PC-3 (cell line): ENCODE results near the gene DROSHA. TPM values are rescaled to one million over a fixed set of nuclear protein-coding genes. Genes with fewer than 3 reads are reported as not detected.

ENCODE experiments used
- ATAC-seq: fragments of 200-7000 bp; cut with Tn5 transposase; 2 replicates; pipeline ENCODE4 v1.9.1; 2020; ENCODE audit warnings: mild to moderate bottlenecking, moderate library complexity
- BruUV-seq: library from RNA; stranded (reverse); fragments of 400-500 nt; replicated peaks from 2 replicates; lab custom pipeline; 2021; lab: Mats Ljungman, UMichigan
- CTCF ChIA-PET: fragments of 300-600 bp; sonication (Branson Sonifier 250); formaldehyde crosslinking; loops from one replicate; lab custom pipeline; 2022; ENCODE audit warnings: antibody characterized with exemption; lab: Charles Lee
- POLR2A ChIA-PET: fragments of 300-600 bp; sonication (Branson Sonifier 250); formaldehyde crosslinking; loops from one replicate; lab custom pipeline; 2022; ENCODE audit warnings: antibody characterized with exemption; ENCODE audit not compliant: unreplicated experiment; lab: Charles Lee
- DNase-seq: peaks from one replicate; pipeline ENCODE4 v3.0.0-alpha.2; 2015
- H2AFZ ChIP-seq: fragments of 300-600 bp; sonication (generic); 2 replicates; pipeline ENCODE4 v1.6.0; 2016; ENCODE audit warnings: antibody characterized with exemption, low read length
- H3F3A ChIP-seq: fragments of 300-600 bp; sonication (generic); one replicate; pipeline ENCODE4 v1.6.0; 2017; ENCODE audit warnings: antibody characterized with exemption, low read length, control low read depth, mild to moderate bottlenecking; ENCODE audit not compliant: unreplicated experiment
- H3K27ac ChIP-seq: fragments of 300-600 bp; sonication (generic); 2 replicates; pipeline ENCODE4 v1.5.1; 2016; ENCODE audit warnings: mild to moderate bottlenecking, low read length
- H3K27me3 ChIP-seq: fragments of 300-600 bp; sonication (generic); 2 replicates; pipeline ENCODE4 v1.6.1; 2016; ENCODE audit warnings: low read length, mixed read lengths
- H3K36me3 ChIP-seq: fragments of 300-600 bp; sonication (generic); 2 replicates; pipeline ENCODE4 v1.6.1; 2016; ENCODE audit warnings: low read depth, mixed run types, low read length, mixed read lengths
- H3K4me1 ChIP-seq: fragments of 300-600 bp; sonication (generic); 2 replicates; pipeline ENCODE4 v1.5.1; 2016; ENCODE audit warnings: low read length; ENCODE audit not compliant: insufficient read depth
- H3K4me2 ChIP-seq: fragments of 300-600 bp; sonication (generic); 2 replicates; pipeline ENCODE4 v1.6.0; 2016; ENCODE audit warnings: low read length
- H3K4me3 ChIP-seq: fragments of 300-600 bp; sonication (generic); 2 replicates; pipeline ENCODE4 v1.5.1; 2016; ENCODE audit warnings: mild to moderate bottlenecking, low read length, mixed read lengths
- H3K79me2 ChIP-seq: fragments of 300-600 bp; sonication (generic); 2 replicates; pipeline ENCODE4 v1.6.1; 2017; ENCODE audit warnings: low read length, mixed read lengths
- H3K9ac ChIP-seq: fragments of 300-600 bp; sonication (generic); 2 replicates; pipeline ENCODE4 v1.6.0; 2016; ENCODE audit warnings: mild to moderate bottlenecking, low read length
- H3K9me2 ChIP-seq: fragments of 300-600 bp; sonication (generic); replicated peaks from 2 replicates; pipeline ENCODE4 v1.6.1; 2016; ENCODE audit warnings: mixed run types, low read length, mixed read lengths
- H3K9me3 ChIP-seq: fragments of 300-600 bp; sonication (generic); 2 replicates; pipeline ENCODE4 v1.6.1; 2016; ENCODE audit warnings: low read length, mixed read lengths
- H4K20me1 ChIP-seq: fragments of 300-600 bp; sonication (generic); 2 replicates; pipeline ENCODE4 v1.6.1; 2016; ENCODE audit warnings: low read length, mixed read lengths
- EZH2 ChIP-seq: fragments of 300-600 bp; sonication (generic); IDR thresholded peaks from one replicate; pipeline ENCODE4 v1.6.1; 2017; ENCODE audit warnings: antibody characterized with exemption, mild to moderate bottlenecking, low read length; ENCODE audit not compliant: unreplicated experiment
- EZH2phosphoT487 ChIP-seq: fragments of 300-600 bp; sonication (generic); IDR thresholded peaks from 2 replicates; pipeline ENCODE4 v1.6.1; 2018; ENCODE audit warnings: mild to moderate bottlenecking, antibody characterized with exemption, low read length, borderline replicate concordance
- intact Hi-C: fragments of 100-400 bp; cut with micrococcal nuclease; formaldehyde crosslinking; loops from 2 replicates; pipeline ENCODE4 v1.9.0; 2023
- total RNA-seq: library from RNA; depleted of rRNA; stranded (reverse); fragments of >200 nt; gene quantifications from 2 replicates; pipeline ENCODE4 v1.2.3, GENCODE V29; 2014
- TF ChIP-seq, protein P1 (sequence below): fragments of 300-600 bp; sonication (generic); conservative IDR thresholded peaks from 2 replicates; pipeline ENCODE4 v1.5.1; 2017; ENCODE audit warnings: antibody characterized with exemption, low read depth, mild to moderate bottlenecking, low read length

The DROSHA gene
- total RNA-seq, 1 experiment from 2014 or later, result 60.7 TPM

DNA sequence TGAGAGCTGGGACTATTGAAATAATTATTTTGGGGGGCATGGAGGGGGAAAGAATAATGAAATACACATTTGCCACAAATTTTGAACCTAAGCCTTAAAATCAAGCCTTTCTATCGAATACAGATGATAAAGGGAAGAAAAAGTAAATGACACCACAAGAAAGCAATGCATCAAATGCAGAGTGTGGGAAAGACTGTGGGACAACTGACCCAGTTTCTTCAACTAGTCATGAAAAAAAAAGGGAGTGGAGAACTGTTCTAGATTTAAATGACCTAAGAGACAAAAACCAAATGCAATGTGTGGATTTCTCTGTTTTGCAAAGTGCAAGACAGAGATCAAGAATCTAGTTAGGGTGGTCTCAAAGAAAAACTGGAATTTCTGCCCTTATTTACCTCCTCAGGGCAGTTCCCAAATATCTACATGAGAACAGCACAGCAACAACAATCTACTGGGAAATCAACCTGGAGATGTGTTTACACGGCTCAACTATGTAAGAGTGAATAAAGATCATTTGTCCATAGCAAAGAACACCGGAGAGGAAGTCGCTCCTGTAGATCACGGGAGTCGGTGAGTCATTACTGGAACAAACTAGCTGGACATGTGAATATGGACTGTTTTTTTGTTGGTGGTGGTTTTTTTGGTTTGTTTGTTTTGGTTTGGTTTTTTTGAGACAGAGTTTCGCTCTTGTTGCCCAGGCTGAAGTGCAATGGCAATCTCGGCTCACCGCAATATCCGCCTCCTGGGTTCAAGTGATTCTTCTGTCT lies 145.9 kb downstream of the DROSHA start:
- ATAC-seq (peak; percentile 29; the same call in 1 of the 2 replicates), DNase-seq (peak; percentile 55)
- no peak for TF ChIP-seq EZH2
- TF ChIP-seq, protein P1, sequence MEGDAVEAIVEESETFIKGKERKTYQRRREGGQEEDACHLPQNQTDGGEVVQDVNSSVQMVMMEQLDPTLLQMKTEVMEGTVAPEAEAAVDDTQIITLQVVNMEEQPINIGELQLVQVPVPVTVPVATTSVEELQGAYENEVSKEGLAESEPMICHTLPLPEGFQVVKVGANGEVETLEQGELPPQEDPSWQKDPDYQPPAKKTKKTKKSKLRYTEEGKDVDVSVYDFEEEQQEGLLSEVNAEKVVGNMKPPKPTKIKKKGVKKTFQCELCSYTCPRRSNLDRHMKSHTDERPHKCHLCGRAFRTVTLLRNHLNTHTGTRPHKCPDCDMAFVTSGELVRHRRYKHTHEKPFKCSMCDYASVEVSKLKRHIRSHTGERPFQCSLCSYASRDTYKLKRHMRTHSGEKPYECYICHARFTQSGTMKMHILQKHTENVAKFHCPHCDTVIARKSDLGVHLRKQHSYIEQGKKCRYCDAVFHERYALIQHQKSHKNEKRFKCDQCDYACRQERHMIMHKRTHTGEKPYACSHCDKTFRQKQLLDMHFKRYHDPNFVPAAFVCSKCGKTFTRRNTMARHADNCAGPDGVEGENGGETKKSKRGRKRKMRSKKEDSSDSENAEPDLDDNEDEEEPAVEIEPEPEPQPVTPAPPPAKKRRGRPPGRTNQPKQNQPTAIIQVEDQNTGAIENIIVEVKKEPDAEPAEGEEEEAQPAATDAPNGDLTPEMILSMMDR, result no peak
- no peak for TF ChIP-seq EZH2phosphoT487
- no peak overlapping the region for H2AFZ ChIP-seq
- no peaks in the 10 kb centered on the region for H3K9me2 ChIP-seq
- no peak overlapping the region for H3K4me2 ChIP-seq
- no peak overlapping the region for H3K4me3 ChIP-seq
- H3K9me3 ChIP-seq, result no peaks in the 10 kb centered on the region
- H3K79me2 ChIP-seq, result no peaks in the 10 kb centered on the region
- ChIA-PET CTCF (no interaction called here), POLR2A (no interaction called here)
- H4K20me1 ChIP-seq, result no peaks in the 10 kb centered on the region
- H3K27ac ChIP-seq, result no peak overlapping the region
- H3K4me1 ChIP-seq, result no peaks in the 10 kb centered on the region
- BruUV-seq, result no TSS peak
- H3F3A ChIP-seq, result no peaks in the 10 kb centered on the region
- intact Hi-C loops, result no loop called here
- H3K36me3 ChIP-seq, result no peaks in the 10 kb centered on the region
- no peak overlapping the region for H3K9ac ChIP-seq
- H3K27me3 ChIP-seq, result peaks cover 9% of the 10 kb centered on the region

DNA sequence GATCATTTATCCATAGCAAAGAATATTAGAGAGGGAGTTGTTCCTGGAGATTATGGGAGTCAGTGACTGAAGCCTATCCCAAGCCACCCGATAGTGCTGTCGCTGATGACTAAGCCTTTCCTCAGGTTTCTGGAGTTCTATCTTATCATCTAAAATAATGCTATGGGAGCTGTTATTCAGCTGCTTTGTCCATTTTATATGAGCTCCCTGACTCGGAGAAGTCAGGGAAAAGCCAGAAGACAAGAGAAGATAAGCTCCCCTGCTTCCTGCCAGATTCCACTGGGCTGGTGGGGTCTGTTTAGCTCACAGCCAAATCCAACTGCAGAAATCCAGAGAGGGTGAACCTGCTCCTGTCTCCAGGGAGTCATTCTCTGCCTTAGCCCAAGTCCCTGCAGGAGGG lies 148.2 kb downstream of the DROSHA start:
- Histone ChIP-seq H3K36me3 (no peaks in the 10 kb centered on the region), H3K9ac (no peak overlapping the region), H3F3A (no peaks in the 10 kb centered on the region), H3K9me2 (no peaks in the 10 kb centered on the region), H4K20me1 (no peaks in the 10 kb centered on the region), H2AFZ (no peak overlapping the region), H3K27me3 (peaks cover 19% of the 10 kb centered on the region), H3K4me1 (no peaks in the 10 kb centered on the region), H3K79me2 (no peaks in the 10 kb centered on the region), H3K4me2 (no peak overlapping the region), H3K4me3 (no peak overlapping the region), H3K27ac (no peak overlapping the region), H3K9me3 (no peaks in the 10 kb centered on the region)
- CTCF ChIA-PET, result no interaction called here
- intact Hi-C loops, result no loop called here
- no peak for DNase-seq
- no peak for ATAC-seq
- TF ChIP-seq, protein P1, result no peak
- TF ChIP-seq EZH2 (no peak), EZH2phosphoT487 (no peak)
- POLR2A ChIA-PET, result no interaction called here
- BruUV-seq, result no TSS peak
